HAP-1 (cell line): ENCODE data around the gene COL4A1.
"Not testable (repeated sequence)": the region's sequence is repeated elsewhere in the genome, so short reads cannot be mapped to it uniquely, and the experiment has no call there.

Experiments
- DNase-seq, 2 experiments: peaks; one replicate each; pipeline ENCODE4 v3.0.0-alpha.2; 2016 to 2020; ENCODE audit warnings: low spot score in 2 of 2
- H3K27me3 ChIP-seq: fragments of 250-450 bp; sonication (Bioruptor Pico); 2 replicates; pipeline ENCODE4 v1.5.1; 2020; ENCODE audit warnings: low read depth, mild to moderate bottlenecking, moderate library complexity
- H3K36me3 ChIP-seq: fragments of 250-450 bp; sonication (Bioruptor Pico); replicated peaks from 2 replicates; pipeline ENCODE4 v1.5.1; 2020; ENCODE audit warnings: mild to moderate bottlenecking
- H3K4me1 ChIP-seq: fragments of 250-450 bp; sonication (Bioruptor Pico); 2 replicates; pipeline ENCODE4 v1.5.1; 2020; ENCODE audit warnings: mild to moderate bottlenecking
- H3K4me3 ChIP-seq: fragments of 250-450 bp; sonication (Bioruptor Pico); 2 replicates; pipeline ENCODE4 v1.5.1; 2020; ENCODE audit warnings: mild to moderate bottlenecking, moderate library complexity
- H3K9me3 ChIP-seq: fragments of 250-450 bp; sonication (Bioruptor Pico); 2 replicates; pipeline ENCODE4 v1.5.1; 2020; ENCODE audit warnings: mild to moderate bottlenecking, moderate library complexity
- in situ Hi-C: fragments of 300-500 bp; cut with MboI; formaldehyde crosslinking; loops from 3 replicates; pipeline ENCODE4 v1.14.3; 2020; ENCODE audit warnings: low sequenced_read_pairs, inconsistent platforms, mixed read lengths

Gene COL4A1

GRCh38 chr13:110118106-110118505 lies 188.9 kb downstream of the COL4A1 start:
- H3K36me3 ChIP-seq, result no peaks in the 10 kb centered on the region
- in situ Hi-C loops, result loop anchor here (10.0 kb wide), 1 partner anchor 1153 kb away; no protein-coding TSS in a partner anchor
- no peaks in the 10 kb centered on the region for H3K9me3 ChIP-seq
- H3K4me1 ChIP-seq, result no peaks in the 10 kb centered on the region
- no peak overlapping the region for H3K4me3 ChIP-seq
- no peak for DNase-seq
- 0 out of 2 replicates have a peak, but pooled peaks cover 3% of the 10 kb centered on the region for H3K27me3 ChIP-seq

- in situ Hi-C loops, result loop anchor here (10.0 kb wide), 1 partner anchor 1151 kb away; no protein-coding TSS in a partner anchor
- no peak overlapping the region for H3K4me3 ChIP-seq
- H3K36me3 ChIP-seq, result no peaks in the 10 kb centered on the region
- no peaks in the 10 kb centered on the region for H3K4me1 ChIP-seq
- H3K9me3 ChIP-seq, result no peaks in the 10 kb centered on the region
- H3K27me3 ChIP-seq, result 0 out of 2 replicates have a peak, but pooled peaks cover 3% of the 10 kb centered on the region
- DNase-seq, result peak; percentile 46 to 79
Measured at GRCh38 chr13:110116072-110116487, 190.9 kb downstream of the COL4A1 start.

GRCh38 chr13:110115591-110115990 lies 191.4 kb downstream of the COL4A1 start:
- H3K9me3 ChIP-seq, result no peaks in the 10 kb centered on the region
- 0 out of 2 replicates have a peak, but pooled peaks cover 3% of the 10 kb centered on the region for H3K27me3 ChIP-seq
- in situ Hi-C loops, result loop anchor here (10.0 kb wide), 1 partner anchor 1151 kb away; no protein-coding TSS in a partner anchor
- no peaks in the 10 kb centered on the region for H3K4me1 ChIP-seq
- DNase-seq, result no peak
- H3K36me3 ChIP-seq, result no peaks in the 10 kb centered on the region
- H3K4me3 ChIP-seq, result no peak overlapping the region

GRCh38 chr13:110114316-110114715 lies 192.6 kb downstream of the COL4A1 start:
- H3K4me3 ChIP-seq, result no peak overlapping the region
- H3K9me3 ChIP-seq, result no peaks in the 10 kb centered on the region
- no peak for DNase-seq
- H3K4me1 ChIP-seq, result no peaks in the 10 kb centered on the region
- no peaks in the 10 kb centered on the region for H3K36me3 ChIP-seq
- in situ Hi-C loops, result loop anchor here (10.0 kb wide), 1 partner anchor 1150 kb away; no protein-coding TSS in a partner anchor
- H3K27me3 ChIP-seq, result 0 out of 2 replicates have a peak, but pooled peaks cover 3% of the 10 kb centered on the region

GRCh38 chr13:110113284-110113764 lies 193.6 kb downstream of the COL4A1 start:
- H3K27me3 ChIP-seq, result 0 out of 2 replicates have a peak, but pooled peaks cover 3% of the 10 kb centered on the region
- in situ Hi-C loops, result loop anchor here (10.0 kb wide), 1 partner anchor 1149 kb away; no protein-coding TSS in a partner anchor
- H3K4me3 ChIP-seq, result no peak overlapping the region
- no peaks in the 10 kb centered on the region for H3K4me1 ChIP-seq
- no peaks in the 10 kb centered on the region for H3K9me3 ChIP-seq
- no peak for DNase-seq
- H3K36me3 ChIP-seq, result no peaks in the 10 kb centered on the region

GRCh38 chr13:110112379-110112778 lies 194.6 kb downstream of the COL4A1 start:
- H3K4me3 ChIP-seq, H3K36me3 ChIP-seq, H3K4me1 ChIP-seq, H3K27me3 ChIP-seq, H3K9me3 ChIP-seq: not testable (repeated sequence)
- in situ Hi-C loops, result loop anchor here (10.0 kb wide), 1 partner anchor 1148 kb away; no protein-coding TSS in a partner anchor
- DNase-seq, result peak in 1 of 2 experiments; percentile 42

- H3K4me3 ChIP-seq, result no peak overlapping the region
- no peaks in the 10 kb centered on the region for H3K4me1 ChIP-seq
- H3K9me3 ChIP-seq, result no peaks in the 10 kb centered on the region
- no peak for DNase-seq
- no peaks in the 10 kb centered on the region for H3K27me3 ChIP-seq
- in situ Hi-C loops, result loop anchor here (10.0 kb wide), 1 partner anchor 1146 kb away; no protein-coding TSS in a partner anchor
- no peaks in the 10 kb centered on the region for H3K36me3 ChIP-seq
Measured at GRCh38 chr13:110110783-110111182, 196.2 kb downstream of the COL4A1 start.

GRCh38 chr13:110109910-110110309 lies 197.0 kb downstream of the COL4A1 start:
- in situ Hi-C loops, result loop anchor here (10.0 kb wide), 1 partner anchor 1145 kb away; no protein-coding TSS in a partner anchor
- H3K36me3 ChIP-seq, result no peaks in the 10 kb centered on the region
- DNase-seq, result no peak
- no peak overlapping the region for H3K4me3 ChIP-seq
- no peaks in the 10 kb centered on the region for H3K4me1 ChIP-seq
- no peaks in the 10 kb centered on the region for H3K27me3 ChIP-seq
- H3K9me3 ChIP-seq, result no peaks in the 10 kb centered on the region

GRCh38 chr13:110109140-110109783 lies 197.7 kb downstream of the COL4A1 start:
- in situ Hi-C loops, result no loop called here

GRCh38 chr13:110108348-110109139 lies 198.4 kb downstream of the COL4A1 start:
- no peak for DNase-seq

More at GRCh38 chr13:110109140-110109783, 197.7 kb downstream of the COL4A1 start:
- H3K36me3 ChIP-seq, result no peaks in the 10 kb centered on the region
- no peak for DNase-seq
- no peaks in the 10 kb centered on the region for H3K9me3 ChIP-seq
- H3K27me3 ChIP-seq, result no peaks in the 10 kb centered on the region
- no peaks in the 10 kb centered on the region for H3K4me1 ChIP-seq
- no peak overlapping the region for H3K4me3 ChIP-seq

GRCh38 chr13:110107568-110108347 lies 199.2 kb downstream of the COL4A1 start:
- H3K36me3 ChIP-seq, result no peaks in the 10 kb centered on the region
- no peaks in the 10 kb centered on the region for H3K9me3 ChIP-seq
- H3K4me3 ChIP-seq, result no peak overlapping the region
- no peaks in the 10 kb centered on the region for H3K27me3 ChIP-seq
- H3K4me1 ChIP-seq, result no peaks in the 10 kb centered on the region
- in situ Hi-C loops, result no loop called here
- no peak for DNase-seq

More at GRCh38 chr13:110108348-110109139, 198.4 kb downstream of the COL4A1 start:
- H3K4me3 ChIP-seq, result no peak overlapping the region
- no peaks in the 10 kb centered on the region for H3K27me3 ChIP-seq
- H3K4me1 ChIP-seq, result no peaks in the 10 kb centered on the region
- H3K9me3 ChIP-seq, result no peaks in the 10 kb centered on the region
- H3K36me3 ChIP-seq, result no peaks in the 10 kb centered on the region
- in situ Hi-C loops, result no loop called here

GRCh38 chr13:110106726-110107125 lies 200.2 kb downstream of the COL4A1 start:
- in situ Hi-C loops, result no loop called here
- Histone ChIP-seq H3K4me3 (no peak overlapping the region), H3K9me3 (no peaks in the 10 kb centered on the region), H3K36me3 (no peaks in the 10 kb centered on the region), H3K27me3 (no peaks in the 10 kb centered on the region), H3K4me1 (no peaks in the 10 kb centered on the region)
- no peak for DNase-seq

GRCh38 chr13:110105136-110105535 lies 201.8 kb downstream of the COL4A1 start:
- no peaks in the 10 kb centered on the region for H3K27me3 ChIP-seq

More at GRCh38 chr13:110105136-110105535, 201.8 kb downstream of the COL4A1 start:
- Histone ChIP-seq H3K9me3 (no peaks in the 10 kb centered on the region), H3K4me1 (no peaks in the 10 kb centered on the region), H3K36me3 (no peaks in the 10 kb centered on the region), H3K4me3 (no peak overlapping the region)
- DNase-seq, result no peak
- in situ Hi-C loops, result no loop called here
